Mammary epithelial cell (primary cell): ENCODE measurements around the gene FHL1.

Experiments
- CTCF ChIP-seq, 2 donors: IDR thresholded peaks in 1 of 2; conservative IDR thresholded peaks in 1 of 2; 2 replicates each; pipeline ENCODE4 v1.5.1; 2011 to 2012; ENCODE audit warnings: inconsistent platforms in 2 of 2, low read length in 2 of 2, mild to moderate bottlenecking in 2 of 2, control low read depth in 1 of 2, low read depth in 1 of 2; ENCODE audit not compliant: insufficient read depth in 1 of 2; ENCODE audit errors: extremely low read depth in 1 of 2
- EZH2 ChIP-seq: IDR thresholded peaks from 2 replicates; pipeline ENCODE4 v1.6.1; 2012; ENCODE audit warnings: low read length, inconsistent platforms, borderline replicate concordance

DNA sequence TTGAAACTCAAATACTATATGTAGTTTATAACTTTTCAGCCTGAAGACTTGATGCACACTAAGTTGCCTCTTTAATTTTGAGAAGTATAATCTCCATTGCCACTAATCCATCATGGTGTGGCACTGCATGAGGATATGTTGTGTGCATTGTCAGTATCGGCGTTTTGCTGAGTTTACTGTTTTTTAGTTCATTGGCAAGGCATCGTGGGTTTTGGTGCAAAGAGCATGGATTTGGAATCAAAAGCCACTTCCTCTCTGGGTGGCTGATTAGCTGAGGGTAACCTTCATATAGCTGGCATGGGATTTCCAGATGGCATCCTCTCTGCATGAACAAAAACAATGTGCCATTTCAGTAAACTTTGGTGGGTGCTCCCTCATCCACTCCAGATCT is 38.7 kb downstream of the FHL1 start:
- TF ChIP-seq CTCF (conservative IDR thresholded peaks at IDR 0.05 in 1 of 2, IDR thresholded peaks at IDR 0.05 in 1 of 2; ENCODE audit: extremely low read depth in 1 of 2, insufficient read depth in 1 of 2, low read depth in 1 of 2, low read length in 2 of 2) (no peak), EZH2 (no peak)
